K562 (cell line): ENCODE measurements around the gene GPN3. TPM values are rescaled to one million over a fixed set of nuclear protein-coding genes. Genes with fewer than 3 reads are reported as not detected.

Experiments used
- ARID2 ChIP-seq: fragments of 450-650 bp; IDR thresholded peaks from 2 replicates; pipeline ENCODE4 v1.6.1; 2017; ENCODE audit warnings: antibody characterized with exemption, mild to moderate bottlenecking
- ARNT ChIP-seq, 2 experiments: fragments of 450-650 bp; IDR thresholded peaks; 2 replicates each; pipeline ENCODE4 v1.6.1; 2016; ENCODE audit warnings: mild to moderate bottlenecking in 1 of 2
- ATF2 ChIP-seq: sonication (generic); formaldehyde crosslinking; IDR thresholded peaks from 2 replicates; pipeline ENCODE4 v1.8.1; 2022; ENCODE audit warnings: missing genetic modification reagents
- CHAMP1 ChIP-seq: fragments of 450-650 bp; IDR thresholded peaks from 2 replicates; pipeline ENCODE4 v1.6.1; 2016; ENCODE audit warnings: mild to moderate bottlenecking
- E2F1 ChIP-seq: sonication (generic); formaldehyde crosslinking; IDR thresholded peaks from 2 replicates; pipeline ENCODE4 v1.8.1; 2023; ENCODE audit warnings: mild to moderate bottlenecking, missing genetic modification reagents, moderate library complexity
- ESRRB ChIP-seq: fragments of 250-450 bp; sonication (Bioruptor Pico); IDR thresholded peaks from 2 replicates; pipeline ENCODE4 v1.5.0; 2020; ENCODE audit warnings: mild to moderate bottlenecking, moderate library complexity, borderline replicate concordance
- GATAD2A ChIP-seq: fragments of 450-650 bp; IDR thresholded peaks from 2 replicates; pipeline ENCODE4 v1.6.1; 2017
- MTF1 ChIP-seq: fragments of 250-450 bp; sonication (Bioruptor Pico); IDR thresholded peaks from 2 replicates; pipeline ENCODE4 v1.9.0; 2021; ENCODE audit warnings: moderate library complexity, mild to moderate bottlenecking, inconsistent platforms, borderline replicate concordance
- NRF1 ChIP-seq, 2 experiments: fragments of 450-650 bp; IDR thresholded peaks in 1 of 2; conservative IDR thresholded peaks in 1 of 2; 2 replicates each; pipeline ENCODE4 v1.6.1; 2014; ENCODE audit warnings: mild to moderate bottlenecking in 2 of 2
- PHF8 ChIP-seq: fragments of 200-600 bp; sonication (generic); IDR thresholded peaks from 2 replicates; pipeline ENCODE4 v1.6.1; 2012; ENCODE audit warnings: mixed run types, mild to moderate bottlenecking, inconsistent platforms, low read length, moderate library complexity, borderline replicate concordance
- SFPQ ChIP-seq: fragments of 200-400 bp; formaldehyde crosslinking; IDR thresholded peaks from 2 replicates; pipeline ENCODE4 v1.6.1; 2017; ENCODE audit warnings: mild to moderate bottlenecking, low read depth, low read length, moderate library complexity
- SIX5 ChIP-seq, 2 experiments: IDR thresholded peaks; 2 replicates each; pipeline ENCODE4 v1.6.1; 2011; ENCODE audit warnings: low read length in 2 of 2, borderline replicate concordance in 1 of 2, low read depth in 1 of 2, mild to moderate bottlenecking in 1 of 2, moderate library complexity in 1 of 2; ENCODE audit not compliant: insufficient read depth in 1 of 2
- STAT5A ChIP-seq: IDR thresholded peaks from 2 replicates; pipeline ENCODE4 v1.6.1; 2012; ENCODE audit warnings: low read length, inconsistent platforms, borderline replicate concordance
- TRIM28 ChIP-seq: fragments of 450-650 bp; IDR thresholded peaks from 2 replicates; pipeline ENCODE4 v1.6.1; 2017
- ZNF224 ChIP-seq: sonication (generic); formaldehyde crosslinking; IDR thresholded peaks from 2 replicates; pipeline ENCODE4 v1.8.0; 2022; ENCODE audit warnings: mild to moderate bottlenecking, missing genetic modification reagents
- ZNF655 ChIP-seq: fragments of 250-450 bp; sonication (Bioruptor Pico); IDR thresholded peaks from 2 replicates; pipeline ENCODE4 v1.5.0; 2021
- polyA plus RNA-seq, 8 experiments: library from polyadenylated mRNA; depleted of rRNA in 4 of 8; stranded (reverse) in 5 of 8; unstranded in 3 of 8; fragments of >200 nt; fragmentation: Nextera tagmentation in 2 of 8; fragmentation: Illumina TruSeq in 1 of 8; extraction: Ambion mirVana in 2 of 8; extraction: Trizol in 1 of 8; gene quantifications; 2 replicates each; pipeline versions ENCODE4 v1.2.1 to v1.2.3, GENCODE V29; 2011 to 2014; ENCODE audit warnings: inconsistent platforms in 1 of 8, missing spikeins in 1 of 8
- total RNA-seq, 7 experiments: library from RNA; depleted of rRNA in 6 of 7; stranded (reverse); fragments of >200 nt in 6 of 7; fragmentation: Illumina TruSeq in 2 of 7; extraction: Trizol in 2 of 7; gene quantifications; 2 replicates each; pipeline versions ENCODE4 v1.2.1 to v1.2.3, GENCODE V29; 2011 to 2021; ENCODE audit warnings: low replicate concordance in 1 of 7

Gene GPN3
- total and polyA plus RNA-seq, 9 of the 15 experiments (the other 6 are each of a cell fraction or from before 2014, with no cell fraction given) = 35.8 to 123 (median 64.2) TPM

DNA sequence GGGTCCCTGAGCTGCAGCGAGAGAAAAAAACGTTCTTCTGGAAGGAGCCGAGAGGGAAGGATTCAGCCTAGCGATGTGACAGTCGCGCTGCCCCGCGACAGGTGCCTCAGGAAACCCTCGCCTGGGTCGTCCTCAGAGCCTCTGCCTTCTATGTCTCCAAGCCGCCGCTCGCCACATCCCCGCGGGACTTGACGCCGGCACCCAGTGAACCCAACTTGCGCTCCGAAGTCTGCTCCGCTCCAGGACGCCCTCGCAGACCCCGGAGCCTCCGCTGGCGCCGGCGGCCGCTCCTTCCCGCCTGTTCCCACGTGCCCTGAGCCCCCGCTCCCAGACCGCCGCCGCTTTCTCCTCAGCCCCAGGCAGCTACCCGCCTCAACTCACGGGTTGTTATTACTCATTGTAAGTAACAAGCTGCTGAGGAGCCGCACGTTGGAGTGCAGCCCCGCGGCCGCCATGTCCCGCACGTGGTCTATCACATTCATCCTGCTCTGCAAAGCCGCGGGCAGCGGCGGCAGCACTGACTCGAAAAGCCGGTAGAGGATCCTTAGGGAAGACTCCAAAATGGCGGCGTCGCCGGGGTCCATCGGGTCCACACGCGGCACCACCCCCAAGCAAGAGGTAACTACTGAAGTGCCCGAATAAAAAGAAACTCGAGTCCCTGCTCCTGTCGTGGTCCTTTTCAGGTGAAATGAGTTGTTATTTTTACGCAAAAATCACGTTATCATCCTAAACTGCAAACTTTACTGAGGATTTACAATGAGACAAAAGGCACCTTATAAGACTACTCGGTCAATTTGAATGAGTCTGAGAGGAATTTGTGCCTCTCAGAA lies 64.7 kb downstream of the GPN3 start, which contains the start of gene ANAPC7 (continued):
- TF ChIP-seq MTF1 (CRISPR knock-in tag) = no peak
- TF ChIP-seq ZNF655 = no peak
- TF ChIP-seq PHF8 = peak; percentile 76
- no peak for TF ChIP-seq ARID2
- no peak for TF ChIP-seq TRIM28
- peak; percentile 74; the same call in 1 of the 2 replicates for TF ChIP-seq E2F1 (CRISPR knock-in tag)
- TF ChIP-seq CHAMP1 = no peak
- 0 out of 4 replicates have a peak, but pooled peaks of 1 of the 2 experiments have one; percentile 63 for TF ChIP-seq ARNT (IDR thresholded peaks at IDR 0.05)
- TF ChIP-seq SIX5 (IDR thresholded peaks at IDR 0.05; ENCODE audit: borderline replicate concordance in 1 of 2, insufficient read depth in 1 of 2, low read depth in 1 of 2, low read length in 2 of 2) = no peak
- no peak for TF ChIP-seq SFPQ
- no peak for TF ChIP-seq NRF1 (conservative IDR thresholded peaks at IDR 0.05 in 1 of 2, IDR thresholded peaks at IDR 0.05 in 1 of 2)
- TF ChIP-seq ZNF224 = no peak
- no peak for TF ChIP-seq GATAD2A
- TF ChIP-seq ATF2 = no peak
- TF ChIP-seq ESRRB (CRISPR knock-in tag) = no peak
- TF ChIP-seq STAT5A = no peak
